Esophagus muscularis mucosa (tissue), 4 donors: ENCODE measurements around the gene GLUD1.

Experiments
- CTCF ChIP-seq, 3 experiments: fragments of 200-600 bp in 2 of 3; fragments of 450-650 bp in 1 of 3; sonication (generic) in 2 of 3; IDR thresholded peaks; one replicate each; pipeline ENCODE4 v1.5.1; 2017 to 2019; ENCODE audit warnings: antibody characterized with exemption in 3 of 3, mild to moderate bottlenecking in 2 of 3, moderate library complexity in 1 of 3
- EP300 ChIP-seq: sonication (generic); formaldehyde crosslinking; IDR thresholded peaks from one replicate; pipeline ENCODE4 v1.6.1; 2017; ENCODE audit warnings: antibody characterized with exemption
- POLR2A ChIP-seq: fragments of 450-650 bp; IDR thresholded peaks from one replicate; pipeline ENCODE4 v1.6.1; 2017; ENCODE audit warnings: antibody characterized with exemption, moderate library complexity, mild to moderate bottlenecking, low read depth
- POLR2AphosphoS5 ChIP-seq, 2 donors: sonication (generic); formaldehyde crosslinking; IDR thresholded peaks; one replicate each; pipeline ENCODE4 v1.6.1; 2017; ENCODE audit warnings: antibody characterized with exemption in 2 of 2

GRCh38 chr10:87030912-87031635 is 63.6 kb downstream of the GLUD1 start:
- TF ChIP-seq POLR2A, result no peak
- TF ChIP-seq CTCF (IDR thresholded peaks at IDR 0.05), result no peak
- no peak for TF ChIP-seq POLR2AphosphoS5 (IDR thresholded peaks at IDR 0.05)
- no peak for TF ChIP-seq EP300
